HG03135 (cell line): ENCODE data around the gene SUPT6H.
A peak's percentile ranks its signal among the peaks of the same experiment; 100 is the strongest.

Source experiments
- ATAC-seq: cut with Tn5 transposase; IDR thresholded peaks from one replicate; pipeline ENCODE4 v1.9.1; 2021; ENCODE audit warnings: mild to moderate bottlenecking, moderate library complexity; ENCODE audit not compliant: unreplicated experiment

SUPT6H gene

GRCh38 chr17:28747801-28748750 lies 86.1 kb downstream of the SUPT6H start:
- no peak for ATAC-seq

GRCh38 chr17:28748852-28749515 lies 87.0 kb downstream of the SUPT6H start:
- no peak for ATAC-seq

- ATAC-seq, result no peak
These were observed 87.6 kb downstream of the SUPT6H start for GRCh38 chr17:28749516-28750177.

GRCh38 chr17:28750178-28751047 lies 88.4 kb downstream of the SUPT6H start:
- ATAC-seq, result peak; percentile 50

GRCh38 chr17:28751600-28752366 lies 89.8 kb downstream of the SUPT6H start:
- no peak for ATAC-seq
